ENCODE data around the gene HKDC1.

DNA sequence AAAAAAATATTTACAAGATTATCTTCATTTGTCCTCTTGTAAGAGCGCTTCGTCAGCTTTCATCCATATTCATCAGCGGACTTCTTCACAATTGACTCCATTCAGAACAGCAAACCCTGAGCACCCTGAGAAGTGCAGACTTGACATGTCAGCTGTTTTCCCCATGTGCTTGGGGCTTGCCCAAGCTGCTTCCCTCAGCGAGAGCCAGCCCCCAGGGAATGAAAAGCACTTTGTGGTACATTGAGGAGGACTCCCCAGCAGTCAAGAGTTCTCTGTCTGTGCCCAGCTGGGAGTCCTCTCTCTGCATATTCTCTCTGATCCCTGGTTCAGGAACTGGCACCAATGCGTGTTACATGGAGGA lies 22.7 kb downstream of the HKDC1 start:
- TF ChIP-seq EP300 (conservative IDR thresholded peaks at IDR 0.05; ENCODE audit: poor library complexity, severe bottlenecking): no peak
- TF ChIP-seq, protein P1, sequence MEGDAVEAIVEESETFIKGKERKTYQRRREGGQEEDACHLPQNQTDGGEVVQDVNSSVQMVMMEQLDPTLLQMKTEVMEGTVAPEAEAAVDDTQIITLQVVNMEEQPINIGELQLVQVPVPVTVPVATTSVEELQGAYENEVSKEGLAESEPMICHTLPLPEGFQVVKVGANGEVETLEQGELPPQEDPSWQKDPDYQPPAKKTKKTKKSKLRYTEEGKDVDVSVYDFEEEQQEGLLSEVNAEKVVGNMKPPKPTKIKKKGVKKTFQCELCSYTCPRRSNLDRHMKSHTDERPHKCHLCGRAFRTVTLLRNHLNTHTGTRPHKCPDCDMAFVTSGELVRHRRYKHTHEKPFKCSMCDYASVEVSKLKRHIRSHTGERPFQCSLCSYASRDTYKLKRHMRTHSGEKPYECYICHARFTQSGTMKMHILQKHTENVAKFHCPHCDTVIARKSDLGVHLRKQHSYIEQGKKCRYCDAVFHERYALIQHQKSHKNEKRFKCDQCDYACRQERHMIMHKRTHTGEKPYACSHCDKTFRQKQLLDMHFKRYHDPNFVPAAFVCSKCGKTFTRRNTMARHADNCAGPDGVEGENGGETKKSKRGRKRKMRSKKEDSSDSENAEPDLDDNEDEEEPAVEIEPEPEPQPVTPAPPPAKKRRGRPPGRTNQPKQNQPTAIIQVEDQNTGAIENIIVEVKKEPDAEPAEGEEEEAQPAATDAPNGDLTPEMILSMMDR (IDR thresholded peaks at IDR 0.05; ENCODE audit: poor library complexity, severe bottlenecking): no peak
- TF ChIP-seq, protein P2, sequence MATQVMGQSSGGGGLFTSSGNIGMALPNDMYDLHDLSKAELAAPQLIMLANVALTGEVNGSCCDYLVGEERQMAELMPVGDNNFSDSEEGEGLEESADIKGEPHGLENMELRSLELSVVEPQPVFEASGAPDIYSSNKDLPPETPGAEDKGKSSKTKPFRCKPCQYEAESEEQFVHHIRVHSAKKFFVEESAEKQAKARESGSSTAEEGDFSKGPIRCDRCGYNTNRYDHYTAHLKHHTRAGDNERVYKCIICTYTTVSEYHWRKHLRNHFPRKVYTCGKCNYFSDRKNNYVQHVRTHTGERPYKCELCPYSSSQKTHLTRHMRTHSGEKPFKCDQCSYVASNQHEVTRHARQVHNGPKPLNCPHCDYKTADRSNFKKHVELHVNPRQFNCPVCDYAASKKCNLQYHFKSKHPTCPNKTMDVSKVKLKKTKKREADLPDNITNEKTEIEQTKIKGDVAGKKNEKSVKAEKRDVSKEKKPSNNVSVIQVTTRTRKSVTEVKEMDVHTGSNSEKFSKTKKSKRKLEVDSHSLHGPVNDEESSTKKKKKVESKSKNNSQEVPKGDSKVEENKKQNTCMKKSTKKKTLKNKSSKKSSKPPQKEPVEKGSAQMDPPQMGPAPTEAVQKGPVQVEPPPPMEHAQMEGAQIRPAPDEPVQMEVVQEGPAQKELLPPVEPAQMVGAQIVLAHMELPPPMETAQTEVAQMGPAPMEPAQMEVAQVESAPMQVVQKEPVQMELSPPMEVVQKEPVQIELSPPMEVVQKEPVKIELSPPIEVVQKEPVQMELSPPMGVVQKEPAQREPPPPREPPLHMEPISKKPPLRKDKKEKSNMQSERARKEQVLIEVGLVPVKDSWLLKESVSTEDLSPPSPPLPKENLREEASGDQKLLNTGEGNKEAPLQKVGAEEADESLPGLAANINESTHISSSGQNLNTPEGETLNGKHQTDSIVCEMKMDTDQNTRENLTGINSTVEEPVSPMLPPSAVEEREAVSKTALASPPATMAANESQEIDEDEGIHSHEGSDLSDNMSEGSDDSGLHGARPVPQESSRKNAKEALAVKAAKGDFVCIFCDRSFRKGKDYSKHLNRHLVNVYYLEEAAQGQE (IDR thresholded peaks at IDR 0.05; ENCODE audit: borderline replicate concordance): no peak
- no peak for TF ChIP-seq MXI1 (conservative IDR thresholded peaks at IDR 0.05; ENCODE audit: poor library complexity, severe bottlenecking)
- no peak for TF ChIP-seq TAF1 (IDR thresholded peaks at IDR 0.05; ENCODE audit: low read depth)
